Measurements from ENCODE around the gene PSKH1. TPM values are rescaled to one million over a fixed set of nuclear protein-coding genes. Genes with fewer than 3 reads are reported as not detected.

PSKH1 gene
- total and polyA plus RNA-seq, 4 donors: 8.3 to 23.8 (median 13.8) TPM

GRCh38 chr16:67934306-67935100 is 41.4 kb downstream of the PSKH1 start:
- Histone ChIP-seq H3K4me1 (ENCODE audit: control insufficient read depth in 4 of 4, insufficient read depth in 4 of 4, low read length in 3 of 4) (peaks cover 4 to 23% (median 17%) of the 10 kb centered on the region in 4 donors), H3K27ac (ENCODE audit: low read depth in 1 of 2, low read length in 2 of 2) (no peak overlapping the region), H3K4me3 (ENCODE audit: low read depth in 1 of 3, low read length in 3 of 3) (no peak overlapping the region), H3K36me3 (ENCODE audit: control insufficient read depth in 4 of 4, insufficient read depth in 3 of 4, low read depth in 1 of 4, low read length in 3 of 4) (peaks cover 0 to 20% (median 5%) of the 10 kb centered on the region in 4 donors), H3K9ac (ENCODE audit: low read depth in 1 of 2, low read length in 2 of 2) (no peak overlapping the region), H3K27me3 (ENCODE audit: control insufficient read depth in 4 of 4, insufficient read depth in 4 of 4, low read length in 3 of 4) (no peaks in the 10 kb centered on the region), H3K9me3 (ENCODE audit: control insufficient read depth in 4 of 4, low read length in 3 of 4) (no peaks in the 10 kb centered on the region)
- TF ChIP-seq RXRA (IDR thresholded peaks at IDR 0.05) (no peak), FOXA2 (IDR thresholded peaks at IDR 0.05) (no peak), JUND (IDR thresholded peaks at IDR 0.05) (no peak), TAF1 (conservative IDR thresholded peaks at IDR 0.05) (no peak), FOXA1 (IDR thresholded peaks at IDR 0.05) (no peak), HNF4G (IDR thresholded peaks at IDR 0.05) (no peak)
- TF ChIP-seq, protein P1, sequence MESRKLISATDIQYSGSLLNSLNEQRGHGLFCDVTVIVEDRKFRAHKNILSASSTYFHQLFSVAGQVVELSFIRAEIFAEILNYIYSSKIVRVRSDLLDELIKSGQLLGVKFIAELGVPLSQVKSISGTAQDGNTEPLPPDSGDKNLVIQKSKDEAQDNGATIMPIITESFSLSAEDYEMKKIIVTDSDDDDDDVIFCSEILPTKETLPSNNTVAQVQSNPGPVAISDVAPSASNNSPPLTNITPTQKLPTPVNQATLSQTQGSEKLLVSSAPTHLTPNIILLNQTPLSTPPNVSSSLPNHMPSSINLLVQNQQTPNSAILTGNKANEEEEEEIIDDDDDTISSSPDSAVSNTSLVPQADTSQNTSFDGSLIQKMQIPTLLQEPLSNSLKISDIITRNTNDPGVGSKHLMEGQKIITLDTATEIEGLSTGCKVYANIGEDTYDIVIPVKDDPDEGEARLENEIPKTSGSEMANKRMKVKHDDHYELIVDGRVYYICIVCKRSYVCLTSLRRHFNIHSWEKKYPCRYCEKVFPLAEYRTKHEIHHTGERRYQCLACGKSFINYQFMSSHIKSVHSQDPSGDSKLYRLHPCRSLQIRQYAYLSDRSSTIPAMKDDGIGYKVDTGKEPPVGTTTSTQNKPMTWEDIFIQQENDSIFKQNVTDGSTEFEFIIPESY (IDR thresholded peaks at IDR 0.05): no peak
- DNase-seq (ENCODE audit: low spot score): no peak
- 84% methylated on average over 13 of the region's 13 CpGs for WGBS

- peak overlapping the region in 2 of 3 donors; percentile 65 to 93 for H3K4me3 ChIP-seq (ENCODE audit: low read depth in 1 of 3, low read length in 3 of 3)
- DNase-seq (ENCODE audit: low spot score): no peak
- H3K27ac ChIP-seq (ENCODE audit: low read depth in 1 of 2, low read length in 2 of 2): peak overlapping the region; percentile 39 to 87
- peaks cover 0 to 15% (median 6%) of the 10 kb centered on the region in 4 donors for H3K36me3 ChIP-seq (ENCODE audit: control insufficient read depth in 4 of 4, insufficient read depth in 3 of 4, low read depth in 1 of 4, low read length in 3 of 4)
- TF ChIP-seq SP1 (IDR thresholded peaks at IDR 0.05): no peak
- 42% methylated on average over 13 of the region's 13 CpGs for WGBS
- no peaks in the 10 kb centered on the region for H3K9me3 ChIP-seq (ENCODE audit: control insufficient read depth in 4 of 4, low read length in 3 of 4)
- H3K27me3 ChIP-seq (ENCODE audit: control insufficient read depth in 4 of 4, insufficient read depth in 4 of 4, low read length in 3 of 4): no peaks in the 10 kb centered on the region
- H3K9ac ChIP-seq (ENCODE audit: low read depth in 1 of 2, low read length in 2 of 2): no peak overlapping the region
- H3K4me1 ChIP-seq (ENCODE audit: control insufficient read depth in 4 of 4, insufficient read depth in 4 of 4, low read length in 3 of 4): peaks cover 4 to 29% (median 21%) of the 10 kb centered on the region in 4 donors
Observed at GRCh38 chr16:67935101-67935401, 42.0 kb downstream of the PSKH1 start.

DNA sequence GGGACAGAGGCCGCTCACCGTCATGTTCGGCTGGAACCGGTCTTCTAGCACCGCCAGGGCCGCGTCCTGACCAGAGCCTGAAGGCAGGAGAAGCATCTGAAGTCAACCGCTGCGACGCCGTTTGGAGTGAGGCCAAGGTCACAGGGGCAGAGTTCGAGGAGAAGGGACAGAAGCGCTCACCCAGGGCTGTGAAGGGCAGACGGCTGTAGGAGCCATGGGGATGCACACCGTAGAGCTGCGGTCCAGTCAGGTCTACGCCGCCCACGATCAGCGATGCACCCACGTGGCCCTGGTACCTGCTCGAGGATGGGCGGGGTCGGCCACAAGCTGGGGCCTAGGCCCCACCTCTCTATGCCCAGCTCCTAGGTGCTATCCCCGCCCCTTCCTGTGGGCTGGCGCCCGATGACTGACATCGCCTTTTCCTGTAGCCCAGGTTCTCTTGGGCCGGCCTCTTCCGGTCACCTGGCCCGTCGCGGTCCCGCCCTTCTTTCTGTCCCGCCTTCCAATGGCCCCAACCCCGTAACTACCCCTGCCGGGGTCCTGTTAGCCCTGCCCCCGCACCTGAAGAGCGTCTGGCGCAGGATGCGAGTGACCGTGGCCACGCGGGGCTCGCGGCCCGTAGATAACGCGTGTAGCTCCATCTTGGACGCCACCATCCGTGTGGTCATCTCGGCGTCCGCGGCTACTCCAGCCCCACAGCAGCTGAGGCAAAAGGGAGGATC is 42.5 kb downstream of the PSKH1 start:
- Histone ChIP-seq H3K4me3 (ENCODE audit: low read depth in 1 of 3, low read length in 3 of 3) (peak overlapping the region; percentile 65 to 93 (median 78)), H3K4me1 (ENCODE audit: control insufficient read depth in 4 of 4, insufficient read depth in 4 of 4, low read length in 3 of 4) (peaks cover 4 to 34% (median 25%) of the 10 kb centered on the region in 4 donors), H3K27me3 (ENCODE audit: control insufficient read depth in 4 of 4, insufficient read depth in 4 of 4, low read length in 3 of 4) (no peaks in the 10 kb centered on the region), H3K9me3 (ENCODE audit: control insufficient read depth in 4 of 4, low read length in 3 of 4) (no peaks in the 10 kb centered on the region), H3K9ac (ENCODE audit: low read depth in 1 of 2, low read length in 2 of 2) (peak overlapping the region; percentile 84 to 90), H3K27ac (ENCODE audit: low read depth in 1 of 2, low read length in 2 of 2) (peak overlapping the region; percentile 87 to 96), H3K36me3 (ENCODE audit: control insufficient read depth in 4 of 4, insufficient read depth in 3 of 4, low read depth in 1 of 4, low read length in 3 of 4) (peaks cover 0 to 18% (median 8%) of the 10 kb centered on the region in 4 donors)
- DNase-seq (ENCODE audit: low spot score): peak; percentile 90
- WGBS: 2% methylated on average over 55 of the region's 55 CpGs
- TF ChIP-seq GABPA (IDR thresholded peaks at IDR 0.05 in 1 of 2, conservative IDR thresholded peaks at IDR 0.05 in 1 of 2) (peak; percentile 74 to 93), FOXA1 (IDR thresholded peaks at IDR 0.05) (no peak), HNF4G (IDR thresholded peaks at IDR 0.05) (no peak), NR2F2 (IDR thresholded peaks at IDR 0.05) (peak; percentile 71), YY1 (IDR thresholded peaks at IDR 0.05) (peak; percentile 94), SP1 (IDR thresholded peaks at IDR 0.05) (peak; percentile 74), EGR1 (IDR thresholded peaks at IDR 0.05; ENCODE audit: low read depth in 2 of 2) (peak in 1 of 2 donors; percentile 78), TAF1 (conservative IDR thresholded peaks at IDR 0.05) (no peak), HNF4A (conservative IDR thresholded peaks at IDR 0.05) (peak in 1 of 2 donors; percentile 15), RAD21 (IDR thresholded peaks at IDR 0.05) (peak; percentile 39 to 41), RXRA (IDR thresholded peaks at IDR 0.05) (peak; percentile 34 to 63)
- TF ChIP-seq, protein P1 (IDR thresholded peaks at IDR 0.05): no peak
- TF ChIP-seq, protein P2, sequence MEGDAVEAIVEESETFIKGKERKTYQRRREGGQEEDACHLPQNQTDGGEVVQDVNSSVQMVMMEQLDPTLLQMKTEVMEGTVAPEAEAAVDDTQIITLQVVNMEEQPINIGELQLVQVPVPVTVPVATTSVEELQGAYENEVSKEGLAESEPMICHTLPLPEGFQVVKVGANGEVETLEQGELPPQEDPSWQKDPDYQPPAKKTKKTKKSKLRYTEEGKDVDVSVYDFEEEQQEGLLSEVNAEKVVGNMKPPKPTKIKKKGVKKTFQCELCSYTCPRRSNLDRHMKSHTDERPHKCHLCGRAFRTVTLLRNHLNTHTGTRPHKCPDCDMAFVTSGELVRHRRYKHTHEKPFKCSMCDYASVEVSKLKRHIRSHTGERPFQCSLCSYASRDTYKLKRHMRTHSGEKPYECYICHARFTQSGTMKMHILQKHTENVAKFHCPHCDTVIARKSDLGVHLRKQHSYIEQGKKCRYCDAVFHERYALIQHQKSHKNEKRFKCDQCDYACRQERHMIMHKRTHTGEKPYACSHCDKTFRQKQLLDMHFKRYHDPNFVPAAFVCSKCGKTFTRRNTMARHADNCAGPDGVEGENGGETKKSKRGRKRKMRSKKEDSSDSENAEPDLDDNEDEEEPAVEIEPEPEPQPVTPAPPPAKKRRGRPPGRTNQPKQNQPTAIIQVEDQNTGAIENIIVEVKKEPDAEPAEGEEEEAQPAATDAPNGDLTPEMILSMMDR (IDR thresholded peaks at IDR 0.05; ENCODE audit: low read depth, low read length, missing input control): no peak
- TF ChIP-seq, protein P3, sequence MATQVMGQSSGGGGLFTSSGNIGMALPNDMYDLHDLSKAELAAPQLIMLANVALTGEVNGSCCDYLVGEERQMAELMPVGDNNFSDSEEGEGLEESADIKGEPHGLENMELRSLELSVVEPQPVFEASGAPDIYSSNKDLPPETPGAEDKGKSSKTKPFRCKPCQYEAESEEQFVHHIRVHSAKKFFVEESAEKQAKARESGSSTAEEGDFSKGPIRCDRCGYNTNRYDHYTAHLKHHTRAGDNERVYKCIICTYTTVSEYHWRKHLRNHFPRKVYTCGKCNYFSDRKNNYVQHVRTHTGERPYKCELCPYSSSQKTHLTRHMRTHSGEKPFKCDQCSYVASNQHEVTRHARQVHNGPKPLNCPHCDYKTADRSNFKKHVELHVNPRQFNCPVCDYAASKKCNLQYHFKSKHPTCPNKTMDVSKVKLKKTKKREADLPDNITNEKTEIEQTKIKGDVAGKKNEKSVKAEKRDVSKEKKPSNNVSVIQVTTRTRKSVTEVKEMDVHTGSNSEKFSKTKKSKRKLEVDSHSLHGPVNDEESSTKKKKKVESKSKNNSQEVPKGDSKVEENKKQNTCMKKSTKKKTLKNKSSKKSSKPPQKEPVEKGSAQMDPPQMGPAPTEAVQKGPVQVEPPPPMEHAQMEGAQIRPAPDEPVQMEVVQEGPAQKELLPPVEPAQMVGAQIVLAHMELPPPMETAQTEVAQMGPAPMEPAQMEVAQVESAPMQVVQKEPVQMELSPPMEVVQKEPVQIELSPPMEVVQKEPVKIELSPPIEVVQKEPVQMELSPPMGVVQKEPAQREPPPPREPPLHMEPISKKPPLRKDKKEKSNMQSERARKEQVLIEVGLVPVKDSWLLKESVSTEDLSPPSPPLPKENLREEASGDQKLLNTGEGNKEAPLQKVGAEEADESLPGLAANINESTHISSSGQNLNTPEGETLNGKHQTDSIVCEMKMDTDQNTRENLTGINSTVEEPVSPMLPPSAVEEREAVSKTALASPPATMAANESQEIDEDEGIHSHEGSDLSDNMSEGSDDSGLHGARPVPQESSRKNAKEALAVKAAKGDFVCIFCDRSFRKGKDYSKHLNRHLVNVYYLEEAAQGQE (IDR thresholded peaks at IDR 0.05): peak; percentile 80

All from liver (tissue), 9 donors.